HT-29 (cell line): Measurements from ENCODE around the gene COG3. TPM values are rescaled to one million over a fixed set of nuclear protein-coding genes. Genes with fewer than 3 reads are reported as not detected.

Experiments
- DNase-seq: peaks from one replicate; pipeline ENCODE4 v3.0.0-alpha.2; 2015; ENCODE audit warnings: low spot score
- total RNA-seq: library from RNA; depleted of rRNA; stranded (reverse); fragments of >200 nt; shearing (Covaris generic); gene quantifications from 2 replicates; pipeline ENCODE4 v1.2.3, GENCODE V29; 2014

The COG3 gene
- total RNA-seq, 1 experiment from 2014 or later: 60.5 TPM

DNA sequence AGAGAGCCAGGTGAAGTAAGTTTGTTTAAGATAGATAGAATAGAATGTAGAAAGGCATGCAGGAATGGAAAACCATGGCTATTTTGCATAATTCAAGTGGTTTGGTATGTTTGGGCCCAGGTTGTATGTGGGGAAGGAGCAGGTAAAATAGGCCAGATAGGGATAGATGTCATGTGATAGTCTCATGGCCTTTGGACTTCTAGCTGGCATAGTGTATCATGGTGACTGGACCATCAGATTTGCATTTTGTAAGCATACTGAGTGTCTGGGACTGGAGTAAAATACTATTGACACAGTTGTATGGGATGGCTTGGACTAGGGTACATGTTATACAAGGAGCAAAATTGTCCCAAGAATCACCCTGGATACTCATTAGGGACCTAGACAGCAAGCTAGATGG is 38.9 kb downstream of the COG3 start:
- no peak for DNase-seq

DNA sequence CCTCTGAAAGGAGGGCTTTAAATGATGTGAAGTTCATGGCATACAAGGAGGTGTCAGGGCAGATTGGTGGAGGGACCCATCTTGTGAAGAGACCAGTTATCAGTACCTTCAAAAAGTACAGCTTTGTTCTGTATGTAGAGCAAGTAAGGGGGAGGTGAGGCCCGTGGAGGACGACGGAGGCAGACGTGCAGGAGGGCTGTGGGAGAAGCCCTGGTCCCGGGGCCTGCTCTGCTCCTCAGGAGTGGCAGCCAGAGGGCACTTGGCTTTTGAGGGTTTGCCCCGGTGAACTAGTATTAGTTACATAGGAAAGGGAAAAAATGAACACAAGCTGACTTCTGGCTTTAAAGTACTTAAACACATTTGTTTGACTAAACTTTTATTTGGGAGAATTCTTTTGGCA is 42.1 kb downstream of the COG3 start:
- no peak for DNase-seq

DNA sequence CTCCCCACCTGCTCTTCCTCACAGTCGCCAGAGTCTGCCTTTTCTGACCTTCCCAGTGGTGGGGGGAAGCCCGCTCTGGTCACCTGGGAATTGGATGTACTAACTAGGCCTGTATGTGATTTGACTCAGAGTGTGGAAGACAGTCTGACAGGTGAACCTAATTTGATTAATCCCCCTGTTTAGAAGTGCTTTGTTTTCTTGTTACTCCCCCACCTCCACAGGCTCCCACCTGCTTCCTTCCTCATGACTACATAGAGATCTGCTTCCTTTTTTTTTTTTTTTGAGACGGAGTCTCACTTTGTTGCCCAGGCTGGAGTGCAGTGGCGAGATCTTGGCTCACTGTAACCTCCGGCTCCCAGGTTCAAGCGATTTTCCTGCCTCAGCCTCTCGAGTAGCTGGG is 44.0 kb downstream of the COG3 start:
- DNase-seq: no peak

DNA sequence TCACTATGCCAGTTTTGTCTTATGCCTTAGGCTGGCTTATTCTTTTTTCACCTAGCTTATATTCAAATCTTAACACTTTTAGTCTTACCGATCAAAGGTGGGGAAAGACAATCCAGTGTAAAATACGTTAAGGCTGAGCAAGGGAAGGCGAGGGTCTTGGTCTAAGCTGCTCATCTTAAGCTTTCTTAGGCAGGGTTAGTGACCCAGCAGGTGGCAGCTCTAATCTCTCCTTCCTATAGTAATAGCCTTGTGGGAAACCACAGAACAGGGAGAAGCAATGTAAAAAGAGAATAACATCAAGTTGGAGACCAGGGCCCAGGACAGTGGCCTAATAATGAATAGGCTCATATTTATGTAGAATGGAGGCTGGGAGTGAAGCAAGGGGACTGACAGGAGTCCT is 45.9 kb downstream of the COG3 start:
- DNase-seq: no peak

DNA sequence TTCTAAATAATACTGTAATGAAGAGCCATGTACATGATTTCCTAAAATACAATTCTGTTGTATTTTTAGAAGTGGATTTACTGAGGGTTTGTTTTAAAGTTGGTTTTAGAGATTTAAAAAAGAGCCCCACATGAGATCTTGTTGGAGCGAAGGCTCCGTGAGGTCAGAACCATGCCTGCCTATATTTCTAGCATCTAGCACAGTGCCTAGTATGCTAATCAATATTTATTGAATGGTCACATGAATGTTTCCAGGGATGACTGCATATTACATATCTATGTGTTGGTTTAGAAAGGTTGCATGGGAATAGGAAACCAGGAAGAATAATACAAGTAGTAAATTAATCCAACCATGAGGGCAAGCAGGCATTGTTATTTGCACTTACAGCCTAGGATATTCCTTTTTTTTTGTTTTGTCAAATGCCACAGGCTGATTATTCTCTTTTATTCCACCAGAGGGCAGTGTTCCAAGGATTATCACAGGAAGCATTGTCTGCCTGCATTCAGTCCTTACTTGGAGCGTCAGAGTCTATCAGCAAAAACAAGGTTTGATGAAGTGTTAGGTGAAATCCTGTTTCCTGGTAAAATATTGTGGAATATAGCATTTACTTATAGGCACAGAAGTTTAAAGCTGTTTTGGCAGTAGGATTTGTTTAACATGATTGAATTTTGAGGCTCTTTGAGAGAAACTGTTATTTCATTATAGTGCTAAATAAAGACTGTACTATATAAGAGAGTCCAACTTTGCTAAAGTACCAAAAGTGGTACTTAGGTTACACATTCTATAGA is 46.8 kb downstream of the COG3 start:
- peak; percentile 89 for DNase-seq

DNA sequence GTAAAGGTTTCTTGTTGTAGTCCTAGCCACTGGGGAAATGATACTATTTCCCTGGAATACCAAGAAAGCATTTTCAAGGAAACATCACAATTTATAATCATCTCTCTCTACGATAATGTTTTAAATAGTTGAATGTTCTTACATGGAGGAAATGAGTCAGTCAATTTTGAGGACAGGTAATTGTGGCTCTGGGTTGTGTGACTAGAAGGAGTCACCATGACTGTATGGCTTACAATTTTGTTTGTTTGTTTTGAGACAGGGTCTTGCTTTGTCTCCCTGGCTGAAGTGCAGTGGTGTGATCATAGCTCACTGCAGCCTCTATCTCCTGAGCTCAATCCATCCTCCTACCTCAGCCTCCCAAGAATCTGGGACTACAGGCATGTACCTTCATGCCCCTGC is 47.4 kb downstream of the COG3 start:
- no peak for DNase-seq

DNA sequence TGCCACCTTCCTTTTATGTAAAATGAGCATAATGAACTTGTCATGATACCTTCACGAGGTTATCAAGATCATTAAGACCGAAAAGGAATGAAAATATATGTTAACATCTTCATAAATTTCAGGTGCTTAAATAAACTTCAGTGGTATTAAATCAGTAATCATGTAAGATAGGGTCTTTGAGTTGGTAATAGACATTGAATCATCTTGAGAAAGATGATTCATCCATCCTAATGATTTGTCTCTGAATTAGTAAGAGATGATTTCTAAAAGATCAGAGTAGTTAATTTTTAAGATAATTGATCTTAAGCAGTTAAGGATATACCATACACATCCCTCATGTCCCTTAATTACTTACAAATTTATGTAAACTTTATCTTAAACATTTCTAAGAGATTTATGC is 52.0 kb downstream of the COG3 start:
- DNase-seq: no peak

DNA sequence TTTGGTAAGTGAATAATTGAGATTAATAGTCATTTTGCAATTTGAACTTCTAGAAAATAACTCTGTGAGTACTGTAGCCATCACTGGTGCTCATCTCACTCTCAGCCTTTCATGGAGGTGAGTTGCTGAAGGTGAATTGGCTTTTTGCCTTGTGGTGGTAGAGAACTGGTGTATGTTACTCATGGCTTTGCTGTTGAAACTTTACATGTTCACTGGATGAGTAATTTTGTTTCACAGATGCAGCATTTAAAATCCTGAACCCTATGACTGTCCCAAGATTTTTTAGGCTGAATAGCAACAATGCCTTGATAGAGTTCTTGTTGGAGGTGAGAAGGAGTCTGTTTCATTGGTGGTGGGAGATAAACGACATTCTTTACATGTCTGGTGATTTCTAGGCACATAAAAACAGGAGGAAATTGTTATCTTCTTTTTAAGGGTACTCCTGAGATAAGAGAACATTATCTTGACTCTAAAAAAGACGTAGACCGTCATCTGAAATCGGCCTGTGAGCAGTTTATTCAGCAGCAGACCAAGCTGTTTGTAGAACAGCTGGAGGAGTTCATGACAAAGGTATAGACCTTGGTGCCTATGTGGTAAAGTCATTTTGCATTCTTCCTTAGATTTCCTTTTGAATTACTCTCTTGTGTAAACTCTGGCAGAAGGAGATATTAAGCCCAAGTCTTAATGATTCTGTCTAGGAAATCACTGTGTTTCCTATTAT is 53.9 kb downstream of the COG3 start:
- no peak for DNase-seq

DNA sequence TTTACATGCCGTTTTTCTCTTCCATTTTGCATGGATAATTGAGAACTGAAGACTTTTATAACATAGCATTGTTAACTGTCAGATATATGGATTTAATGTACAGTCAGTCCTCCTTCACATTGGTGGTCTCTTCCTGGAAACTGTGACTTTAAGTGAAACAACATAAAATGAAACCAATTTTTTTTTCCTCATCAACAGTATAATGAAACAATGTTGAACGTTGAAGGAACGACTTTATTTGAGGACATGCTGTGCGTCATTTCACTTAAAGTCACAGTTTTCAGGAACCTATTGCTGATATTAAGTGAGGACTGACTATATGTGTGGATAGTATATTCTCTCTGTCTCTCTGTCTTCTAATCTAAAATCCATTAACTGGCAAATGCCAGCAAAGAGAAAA is 54.8 kb downstream of the COG3 start:
- DNase-seq: no peak

DNA sequence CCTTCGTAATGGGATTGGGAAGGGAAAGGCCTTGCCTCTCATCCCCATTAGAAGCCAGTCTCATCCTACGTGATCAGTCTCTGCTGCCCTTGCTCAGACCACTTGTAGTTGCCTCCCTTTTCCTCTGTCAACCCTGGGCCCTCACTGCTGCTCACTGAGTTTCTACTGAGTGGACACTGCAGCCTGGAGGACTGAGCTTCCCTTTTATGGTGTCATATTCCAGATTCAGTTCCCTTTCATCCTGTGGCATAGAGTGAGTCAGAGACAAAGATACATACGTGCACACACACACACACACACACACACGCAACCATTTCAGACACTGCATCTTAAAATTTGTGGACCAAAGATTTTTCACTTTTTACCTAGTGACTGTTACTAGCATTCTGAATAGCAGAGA is 56.6 kb downstream of the COG3 start:
- DNase-seq: no peak

DNA sequence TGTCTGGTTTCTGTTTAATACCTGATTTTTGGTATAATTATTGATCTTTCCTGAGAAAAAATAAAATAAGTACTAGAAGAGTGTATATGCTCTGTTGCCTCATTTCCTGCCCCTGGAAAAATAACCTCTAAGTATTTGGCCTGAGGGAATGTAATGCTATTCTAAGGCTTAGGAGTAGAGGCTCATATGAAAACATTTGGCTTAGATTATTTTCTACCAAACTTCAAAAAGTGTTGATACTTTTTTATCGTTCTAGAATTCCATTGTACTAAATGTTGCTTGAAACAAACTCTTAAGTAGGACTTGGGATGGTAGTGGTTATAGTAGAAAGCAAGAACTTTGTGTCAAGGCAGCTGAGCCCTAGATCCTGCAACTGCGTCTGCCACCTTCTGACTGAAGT is 57.8 kb downstream of the COG3 start:
- DNase-seq: no peak

DNA sequence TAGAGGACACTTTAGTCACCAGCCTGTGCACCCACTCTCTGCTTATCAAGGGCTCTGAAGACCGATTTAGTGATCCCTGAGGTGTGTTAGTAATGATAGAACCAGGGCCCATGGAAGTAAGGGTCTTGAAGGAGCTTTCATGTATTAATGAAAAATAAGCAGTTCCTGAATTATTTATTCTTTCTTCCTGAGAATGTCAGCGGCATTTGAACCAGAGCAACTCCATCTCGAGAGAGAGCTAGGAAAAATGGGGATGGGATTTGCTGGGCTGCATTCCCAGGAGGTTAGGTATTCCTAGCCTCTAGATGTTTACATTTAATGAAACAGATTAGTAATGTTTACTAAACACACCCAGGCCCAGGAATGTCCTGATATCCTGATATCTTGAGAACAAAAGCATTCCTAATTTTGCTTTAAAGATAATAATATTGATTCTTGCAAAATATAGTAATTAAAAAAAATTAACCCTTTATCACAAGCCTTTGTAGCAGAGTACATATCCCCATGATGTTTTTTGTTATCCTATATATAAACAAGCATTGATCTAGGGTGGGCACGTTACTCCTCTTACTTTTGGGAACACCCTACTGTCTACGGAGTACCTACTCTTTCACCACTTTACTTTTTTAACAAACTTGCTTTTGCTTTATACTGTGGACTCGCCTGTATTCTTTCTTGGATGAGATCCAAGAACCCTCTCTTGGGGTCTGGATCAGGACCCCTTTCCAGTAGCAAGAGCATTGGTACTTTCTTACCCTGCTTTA is 63.1 kb downstream of the COG3 start:
- DNase-seq: peak; percentile 15

DNA sequence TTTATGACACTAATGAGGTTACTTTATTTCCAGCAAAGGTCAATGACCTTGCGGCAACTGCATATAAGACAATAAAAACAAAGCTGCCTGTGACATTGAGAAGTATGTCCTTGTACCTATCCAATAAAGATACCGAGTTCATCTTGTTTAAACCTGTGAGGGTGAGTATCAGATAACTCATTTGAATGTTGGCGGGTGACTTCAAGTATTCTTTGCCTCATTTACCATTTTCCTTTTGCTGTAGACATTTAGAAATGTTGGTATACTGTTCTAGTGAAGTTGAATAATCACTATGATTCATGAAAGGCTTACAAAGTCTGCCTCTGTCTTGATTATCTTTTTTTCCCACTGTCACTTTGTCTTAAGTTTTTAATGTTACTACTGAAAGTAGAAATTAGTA is 65.0 kb downstream of the COG3 start:
- DNase-seq: no peak

DNA sequence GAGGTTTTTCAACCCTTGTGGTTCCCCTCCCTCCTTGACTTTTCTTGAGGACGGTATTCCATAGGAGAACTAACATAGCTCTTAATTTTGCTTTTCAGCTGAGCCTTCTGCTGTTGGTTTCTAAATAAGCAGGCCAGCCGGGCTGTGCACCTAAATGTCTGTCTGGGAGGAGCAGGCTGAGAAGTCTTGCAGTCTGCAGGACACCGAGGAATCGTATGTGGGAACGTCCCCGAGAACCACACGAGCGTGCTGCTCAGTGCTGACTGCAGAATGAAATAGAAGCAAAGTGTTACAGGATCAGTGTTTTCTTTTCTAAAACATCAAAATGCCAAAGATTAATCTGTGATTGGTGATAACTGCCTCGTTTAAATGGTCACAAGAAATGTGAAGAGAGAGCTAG is 69.9 kb downstream of the COG3 start:
- DNase-seq: no peak

DNA sequence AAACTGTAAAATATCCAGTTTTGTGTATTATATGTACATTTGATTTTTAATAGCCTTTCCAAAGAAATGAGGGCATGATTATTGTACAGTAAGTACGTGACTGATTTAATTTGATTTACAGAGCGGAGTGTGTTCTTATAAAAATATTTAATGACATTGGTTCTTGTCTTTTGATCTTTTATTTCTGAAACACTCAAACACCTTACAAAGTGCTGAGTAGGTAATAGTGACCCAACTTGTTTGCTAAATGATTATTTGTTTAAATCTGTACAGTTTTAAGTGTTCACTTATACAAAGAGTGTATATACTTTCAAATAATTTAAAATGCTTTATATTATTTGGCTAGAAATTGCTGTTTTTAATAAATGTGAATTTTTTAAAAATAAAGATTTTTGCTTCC is 71.5 kb downstream of the COG3 start:
- no peak for DNase-seq

DNA sequence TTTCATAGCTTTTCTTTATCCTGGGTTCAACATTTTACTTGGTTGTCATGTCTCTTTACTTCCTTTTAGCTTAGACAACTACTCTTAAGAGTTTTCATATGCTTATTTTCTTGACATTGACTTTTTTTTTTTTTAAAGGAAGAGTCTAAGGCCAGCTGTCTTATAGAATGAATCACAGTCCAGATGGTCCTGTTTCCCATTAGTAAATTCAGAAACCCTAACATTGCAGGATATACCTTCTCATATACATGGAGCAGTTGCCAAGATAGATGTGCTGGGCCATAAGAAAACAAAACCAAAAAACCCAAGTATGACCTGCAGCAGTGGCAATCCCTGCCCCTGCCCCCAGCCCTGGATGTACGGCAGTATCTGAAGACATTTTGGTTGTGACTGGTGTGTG is 72.8 kb downstream of the COG3 start:
- no peak for DNase-seq

DNA sequence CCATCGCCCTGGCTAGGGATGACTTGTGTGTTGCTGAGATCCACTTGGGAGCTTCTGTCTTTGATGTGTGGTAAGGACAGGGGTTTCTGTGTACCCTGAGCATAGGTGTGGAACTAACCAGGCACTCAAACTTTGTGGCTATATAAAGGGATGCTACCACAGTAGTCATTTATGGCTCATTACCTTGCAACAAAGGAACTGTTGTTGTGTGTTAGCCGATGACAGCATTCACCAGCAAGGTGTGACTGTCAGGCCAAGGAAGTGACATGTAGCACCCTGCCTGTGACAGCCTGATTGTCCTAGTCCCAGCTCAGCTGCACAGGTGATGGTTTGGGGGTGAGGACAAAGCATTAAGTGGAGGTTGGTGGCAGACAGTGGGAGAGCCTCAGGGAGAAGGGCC is 73.6 kb downstream of the COG3 start:
- no peak for DNase-seq

DNA sequence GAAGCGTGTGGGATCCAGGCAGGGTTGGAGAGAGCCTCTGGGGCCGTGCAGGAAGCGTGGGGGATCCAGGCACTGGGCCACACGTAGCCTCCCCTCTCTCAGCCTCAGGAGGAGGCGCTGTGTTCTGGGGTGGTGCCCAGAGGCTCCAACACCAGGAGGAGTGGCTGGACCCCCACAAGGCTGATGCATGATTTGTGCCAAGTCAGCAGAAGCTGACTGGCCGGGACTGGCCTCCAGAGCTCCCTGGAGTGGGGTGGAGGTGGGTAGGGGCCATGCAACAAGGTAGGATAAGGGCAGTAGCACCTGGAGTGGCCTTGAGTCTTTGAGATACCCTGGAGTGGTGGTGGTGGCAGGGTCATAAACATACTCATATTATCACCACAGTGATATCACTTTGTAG is 75.5 kb downstream of the COG3 start:
- no peak for DNase-seq

DNA sequence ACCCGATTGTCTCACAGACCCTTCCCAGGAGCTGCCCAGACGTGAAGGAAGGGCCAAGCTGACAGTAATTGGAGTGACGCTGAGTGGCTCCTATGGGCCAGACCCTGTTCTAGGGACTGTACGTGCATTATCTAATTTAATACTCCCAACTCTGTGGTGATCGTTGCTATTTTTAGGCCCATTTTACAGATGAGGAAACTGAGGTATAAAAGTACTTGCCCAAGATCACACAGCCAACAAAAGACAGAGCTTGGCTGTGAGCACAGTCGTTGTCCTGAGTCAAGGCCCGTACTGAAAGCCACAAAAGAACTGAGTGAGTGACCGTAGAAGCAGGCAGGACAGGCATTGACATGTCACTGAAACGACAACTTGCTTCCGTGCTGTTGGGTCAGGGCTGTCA is 76.1 kb downstream of the COG3 start:
- DNase-seq: no peak

DNA sequence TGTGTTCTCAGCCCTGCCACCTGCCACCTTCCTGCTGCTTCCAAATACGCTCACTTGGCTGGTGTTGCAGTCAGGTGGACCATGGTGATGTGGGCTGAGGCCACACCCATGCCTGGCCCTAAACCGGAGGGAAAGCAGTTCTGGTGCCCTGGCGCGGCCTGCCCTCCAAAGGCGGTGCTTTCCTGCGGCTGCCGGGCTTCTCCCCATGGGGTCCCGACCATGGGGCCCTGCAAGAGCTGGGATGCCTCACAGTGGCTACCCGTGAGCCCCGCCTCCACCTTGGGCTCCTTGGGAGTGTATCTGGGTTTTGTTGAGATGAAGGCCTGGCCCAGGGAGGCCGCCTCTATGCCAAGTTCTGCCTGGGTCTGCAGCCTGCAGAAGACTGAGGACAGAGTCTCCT is 77.1 kb downstream of the COG3 start:
- DNase-seq: no peak

DNA sequence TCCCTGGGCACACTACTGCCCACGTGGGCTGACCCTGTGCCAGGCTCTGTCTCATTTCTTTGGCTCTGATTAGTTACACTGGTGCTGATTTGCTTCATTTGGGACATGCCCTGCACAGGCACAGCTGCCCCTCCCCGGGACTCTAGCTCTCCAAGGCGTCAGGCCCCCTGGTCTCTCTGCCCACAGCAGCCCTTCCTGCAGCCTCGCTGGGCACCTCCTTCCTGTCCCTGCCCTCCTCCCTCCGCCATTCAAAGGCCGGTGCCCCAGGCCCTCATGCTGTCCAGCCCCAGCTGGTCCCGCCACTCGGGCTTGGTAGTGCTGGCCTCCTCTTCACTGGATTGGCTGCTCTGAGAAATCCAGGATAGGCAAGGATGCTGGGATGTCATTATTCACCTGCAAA is 77.7 kb downstream of the COG3 start:
- DNase-seq: no peak

DNA sequence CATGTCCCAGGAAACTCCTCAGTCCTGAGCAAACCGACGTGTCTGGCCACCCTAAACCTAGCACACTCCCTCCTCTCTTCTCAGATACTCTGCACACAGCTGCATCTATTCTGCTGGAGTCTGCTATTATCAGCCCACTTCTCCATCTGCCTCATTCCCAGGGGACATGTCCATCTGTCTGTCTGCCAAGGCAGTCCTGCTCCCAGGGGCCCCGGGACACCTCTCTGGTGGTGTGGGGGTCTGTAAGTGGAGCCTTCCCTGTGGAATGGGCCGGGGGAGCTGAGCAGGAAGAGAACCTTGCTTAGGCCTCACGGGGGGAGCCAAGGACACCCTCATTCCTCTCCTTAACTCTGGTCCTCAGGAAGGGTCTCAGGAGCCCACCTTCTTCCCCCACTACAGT is 78.1 kb downstream of the COG3 start:
- DNase-seq: no peak

DNA sequence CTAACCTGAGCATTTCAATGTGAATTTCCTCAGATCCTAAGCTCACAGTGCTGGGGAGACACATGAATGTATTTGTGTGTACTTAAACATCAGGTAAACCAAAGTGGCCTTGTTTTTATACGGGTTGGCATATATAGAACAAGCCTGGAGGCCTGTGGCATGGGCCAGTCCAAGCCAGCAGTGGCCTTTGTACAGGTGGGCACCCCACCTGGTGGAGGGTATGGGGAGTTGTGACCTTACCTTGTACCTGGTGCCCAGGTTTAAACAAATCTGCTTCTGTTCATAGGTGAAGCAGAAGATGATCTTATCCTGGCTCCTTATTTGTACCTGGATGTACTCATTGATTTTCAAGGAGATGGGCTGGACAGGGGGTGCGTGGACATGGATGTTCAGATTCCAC is 79.8 kb downstream of the COG3 start:
- DNase-seq: peak; percentile 32
